C4-2B (cell line): ENCODE measurements around the gene AHCYL2.

ENCODE experiments used
- ZFX ChIP-seq: fragments of 450-650 bp; IDR thresholded peaks from 2 replicates; pipeline ENCODE4 v1.6.1; 2017
- TF ChIP-seq, protein P1 (sequence below): fragments of 450-650 bp; conservative IDR thresholded peaks from 2 replicates; pipeline ENCODE4 v1.5.1; 2017; ENCODE audit warnings: mild to moderate bottlenecking

DNA sequence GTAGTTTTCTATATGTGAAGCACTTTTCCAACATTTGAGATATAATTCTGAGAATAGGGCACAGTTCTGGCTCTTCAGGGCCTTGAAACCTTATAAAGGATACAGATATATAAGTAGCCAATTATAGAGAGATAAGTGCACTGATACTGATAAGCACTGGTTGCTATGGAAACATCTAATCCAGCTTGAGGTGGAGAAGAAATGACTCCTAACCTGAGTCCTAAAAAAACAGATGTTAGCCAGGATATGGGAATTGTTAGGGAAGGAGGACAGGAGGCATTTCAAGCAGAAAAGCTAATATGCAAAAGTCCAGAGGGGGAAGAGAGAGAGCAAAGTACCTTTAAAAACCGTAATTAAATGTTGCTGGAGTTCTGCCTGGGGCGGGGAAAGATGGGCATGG, 240.2 kb downstream of the AHCYL2 start:
- TF ChIP-seq, protein P1, sequence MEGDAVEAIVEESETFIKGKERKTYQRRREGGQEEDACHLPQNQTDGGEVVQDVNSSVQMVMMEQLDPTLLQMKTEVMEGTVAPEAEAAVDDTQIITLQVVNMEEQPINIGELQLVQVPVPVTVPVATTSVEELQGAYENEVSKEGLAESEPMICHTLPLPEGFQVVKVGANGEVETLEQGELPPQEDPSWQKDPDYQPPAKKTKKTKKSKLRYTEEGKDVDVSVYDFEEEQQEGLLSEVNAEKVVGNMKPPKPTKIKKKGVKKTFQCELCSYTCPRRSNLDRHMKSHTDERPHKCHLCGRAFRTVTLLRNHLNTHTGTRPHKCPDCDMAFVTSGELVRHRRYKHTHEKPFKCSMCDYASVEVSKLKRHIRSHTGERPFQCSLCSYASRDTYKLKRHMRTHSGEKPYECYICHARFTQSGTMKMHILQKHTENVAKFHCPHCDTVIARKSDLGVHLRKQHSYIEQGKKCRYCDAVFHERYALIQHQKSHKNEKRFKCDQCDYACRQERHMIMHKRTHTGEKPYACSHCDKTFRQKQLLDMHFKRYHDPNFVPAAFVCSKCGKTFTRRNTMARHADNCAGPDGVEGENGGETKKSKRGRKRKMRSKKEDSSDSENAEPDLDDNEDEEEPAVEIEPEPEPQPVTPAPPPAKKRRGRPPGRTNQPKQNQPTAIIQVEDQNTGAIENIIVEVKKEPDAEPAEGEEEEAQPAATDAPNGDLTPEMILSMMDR = no peak
- TF ChIP-seq ZFX = no peak
